Endothelial cell of umbilical vein (primary cell): ENCODE results near the gene TRAPPC3. TPM values are rescaled to one million over a fixed set of nuclear protein-coding genes. Genes with fewer than 3 reads are reported as not detected.

ENCODE experiments used
- BruUV-seq: library from RNA; stranded (reverse); fragments of 400-500 nt; replicated peaks from 2 replicates; lab custom pipeline; 2021; lab: Mats Ljungman, UMichigan
- CTCF ChIA-PET: fragments of 300-600, 350-600 bp; sonication (Branson Sonifier 250); formaldehyde crosslinking; loops from one replicate; lab custom pipeline; 2021; ENCODE audit warnings: antibody characterized with exemption, inconsistent platforms; lab: Charles Lee
- POLR2A ChIA-PET: fragments of 300-600, 350-600 bp; sonication (Branson Sonifier 250); formaldehyde crosslinking; loops from one replicate; lab custom pipeline; 2021; ENCODE audit warnings: antibody characterized with exemption, inconsistent platforms; lab: Charles Lee
- DNase-seq: peaks from one replicate; pipeline ENCODE4 v3.0.0-alpha.2; 2011; ENCODE audit warnings: low read depth, low spot score
- FAIRE-seq: peaks from 2 replicates; lab custom pipeline; 2011; peaks lifted over from hg19 to GRCh38; lab: Jason Lieb, UNC
- H2AFZ ChIP-seq: 2 replicates; pipeline ENCODE4 v1.6.0; 2012; ENCODE audit warnings: low read depth, low read length, control low read depth, inconsistent platforms
- H3K27ac ChIP-seq: 2 replicates; pipeline ENCODE4 v1.5.1; 2011; ENCODE audit warnings: low read depth, mild to moderate bottlenecking, control low read depth, low read length, moderate library complexity; ENCODE audit not compliant: insufficient read depth
- H3K27me3 ChIP-seq, 2 experiments: 2 replicates each; pipeline versions ENCODE4 v1.6.0 to v1.6.1; 2011; ENCODE audit warnings: low read length in 2 of 2, mixed read lengths in 1 of 2; ENCODE audit not compliant: control insufficient read depth in 2 of 2, insufficient read depth in 2 of 2
- H3K36me3 ChIP-seq, 2 experiments: 2 replicates in 1 of 2; 3 replicates in 1 of 2; pipeline ENCODE4 v1.5.1; 2011; ENCODE audit warnings: low read length in 2 of 2, mild to moderate bottlenecking in 1 of 2, moderate library complexity in 1 of 2; ENCODE audit not compliant: control insufficient read depth in 2 of 2, insufficient read depth in 2 of 2; ENCODE audit errors: extremely low read depth in 1 of 2
- H3K4me1 ChIP-seq: 3 replicates; pipeline ENCODE4 v1.5.1; 2011; ENCODE audit warnings: mild to moderate bottlenecking, low read length; ENCODE audit not compliant: control insufficient read depth, insufficient read depth; ENCODE audit errors: extremely low read depth
- H3K4me2 ChIP-seq: 2 replicates; pipeline ENCODE4 v1.6.1; 2011; ENCODE audit warnings: low read length, control low read depth, mixed read lengths; ENCODE audit not compliant: insufficient read depth
- H3K4me3 ChIP-seq, 3 experiments: fragments of 200-600 bp in 1 of 3; sonication (generic), shearing (Covaris generic) in 1 of 3; replicated peaks in 1 of 3; 2 replicates each; pipeline ENCODE4 v1.5.1; 2011 to 2016; ENCODE audit warnings: control low read depth in 3 of 3, low read length in 3 of 3, mild to moderate bottlenecking in 2 of 3, inconsistent platforms in 1 of 3, low read depth in 1 of 3, moderate library complexity in 1 of 3; ENCODE audit not compliant: insufficient read depth in 1 of 3
- H3K79me2 ChIP-seq: 2 replicates; pipeline ENCODE4 v1.6.0; 2012; ENCODE audit warnings: low read length, inconsistent platforms; ENCODE audit not compliant: control insufficient read depth, insufficient read depth
- H3K9ac ChIP-seq: replicated peaks from 2 replicates; pipeline ENCODE3; 2011; ENCODE audit warnings: low read length, control low read depth; ENCODE audit not compliant: insufficient read depth; ENCODE audit errors: extremely low read depth
- H3K9me1 ChIP-seq: replicated peaks from 3 replicates; pipeline ENCODE4 v1.6.0; 2011; ENCODE audit warnings: mild to moderate bottlenecking, low read length; ENCODE audit not compliant: control insufficient read depth, insufficient read depth; ENCODE audit errors: extremely low read depth
- H3K9me3 ChIP-seq: replicated peaks from 2 replicates; pipeline ENCODE4 v1.5.1; 2012; ENCODE audit warnings: low read length, inconsistent platforms; ENCODE audit not compliant: control insufficient read depth, insufficient read depth
- H4K20me1 ChIP-seq: replicated peaks from 2 replicates; pipeline ENCODE3; 2011; ENCODE audit warnings: mild to moderate bottlenecking, low read length; ENCODE audit not compliant: control insufficient read depth, insufficient read depth; ENCODE audit errors: extremely low read depth
- EZH2 ChIP-seq: IDR thresholded peaks from 2 replicates; pipeline ENCODE4 v1.6.1; 2012; ENCODE audit warnings: borderline replicate concordance, low read depth, mild to moderate bottlenecking, moderate library complexity, low read length, inconsistent platforms; ENCODE audit not compliant: severe bottlenecking
- FOS ChIP-seq: IDR thresholded peaks from 2 replicates; pipeline ENCODE4 v1.6.1; 2011; ENCODE audit warnings: mild to moderate bottlenecking, low read length, moderate library complexity, borderline replicate concordance; ENCODE audit not compliant: insufficient read depth
- GATA2 ChIP-seq: IDR thresholded peaks from 2 replicates; pipeline ENCODE4 v1.7.0; 2011; ENCODE audit warnings: low read depth, mild to moderate bottlenecking, moderate library complexity, mixed read lengths, low read length; ENCODE audit not compliant: insufficient read length, insufficient read depth
- JUN ChIP-seq: IDR thresholded peaks from 2 replicates; pipeline ENCODE4 v1.6.1; 2011; ENCODE audit warnings: borderline replicate concordance, low read depth; ENCODE audit not compliant: insufficient read length, insufficient read depth
- MYC ChIP-seq: IDR thresholded peaks from one replicate; pipeline ENCODE4 v1.6.1; 2011; ENCODE audit warnings: mild to moderate bottlenecking, low read depth, low read length
- POLR2A ChIP-seq: IDR thresholded peaks from 2 replicates; pipeline ENCODE4 v1.6.1; 2012; ENCODE audit warnings: low read depth, mild to moderate bottlenecking, control low read depth, low read length
- POLR2AphosphoS5 ChIP-seq: IDR thresholded peaks from 2 replicates; pipeline ENCODE4 v1.6.1; 2012; ENCODE audit warnings: low read depth, mild to moderate bottlenecking, control low read depth, low read length, moderate library complexity; ENCODE audit not compliant: insufficient read depth
- dilution Hi-C: fragments of 300-500 bp; cut with MboI; formaldehyde crosslinking; loops from one replicate; pipeline ENCODE4 v1.15.0; 2019; ENCODE audit warnings: low sequenced_read_pairs; ENCODE audit not compliant: extremely low pct_ligation_motif_present
- intact Hi-C: fragments of 100-400 bp; cut with micrococcal nuclease; formaldehyde crosslinking; loops from one replicate; pipeline ENCODE4 v1.10.0; 2022
- polyA plus RNA-seq, 4 experiments: library from polyadenylated mRNA; depleted of rRNA in 3 of 4; stranded (reverse) in 3 of 4; unstranded in 1 of 4; fragments of >200 nt; gene quantifications; 2 replicates each; pipeline versions ENCODE4 v1.2.1 to v1.2.3, GENCODE V29; 2011 to 2012; ENCODE audit warnings: missing spikeins in 1 of 4
- total RNA-seq: library from RNA; stranded (reverse); gene quantifications from 2 replicates; pipeline ENCODE4 v1.2.3, GENCODE V29; 2021
- TF ChIP-seq, protein P1 (sequence below), 2 donors: IDR thresholded peaks; 1 replicate in 1 of 2; 2 replicates in 1 of 2; pipeline ENCODE4 v1.5.1; 2011; ENCODE audit warnings: low read length in 2 of 2, mild to moderate bottlenecking in 2 of 2, moderate library complexity in 2 of 2, control low read depth in 1 of 2, inconsistent platforms in 1 of 2, low read depth in 1 of 2; ENCODE audit not compliant: insufficient read depth in 1 of 2; ENCODE audit errors: extremely low read depth in 1 of 2
- TF ChIP-seq, protein P2 (sequence below): IDR thresholded peaks from 2 replicates; pipeline ENCODE4 v1.6.1; 2011; ENCODE audit not compliant: insufficient read depth, insufficient read length

The TRAPPC3 gene
- total and polyA plus RNA-seq, 2 donors (not counting 3 experiments of a cell fraction or from before 2014, with no cell fraction given): 93.4 to 125 TPM

DNA sequence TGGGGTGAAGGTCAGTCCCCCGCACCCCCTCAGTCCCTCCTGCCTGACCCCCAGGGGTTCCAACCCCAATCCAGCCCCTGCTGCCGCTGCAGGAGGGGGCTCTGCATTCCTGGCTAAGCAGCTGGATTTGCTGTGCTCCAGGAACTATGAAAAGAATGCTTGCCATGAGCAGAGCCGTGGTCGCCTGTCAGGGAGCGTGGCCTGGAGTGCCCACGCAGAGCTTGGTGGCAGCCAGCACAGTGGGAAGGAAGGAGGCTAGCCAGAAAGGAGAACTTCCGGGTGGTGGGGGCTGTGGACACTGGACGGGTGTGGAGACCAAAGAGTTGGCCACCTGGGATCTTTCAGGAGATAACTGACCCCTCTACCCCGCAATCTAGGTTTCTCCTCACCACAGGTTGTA, 29.8 kb downstream of the TRAPPC3 start:
- DNase-seq: no peak
- ChIA-PET CTCF (interaction anchor here (0.7 to 1.9 kb wide), 6 partner anchors 9 to 166 kb away, joined by 3 to 15 read pairs (median 4); no protein-coding TSS in a partner anchor), POLR2A (interaction anchor here (1.6 kb wide), 1 partner anchor 8 kb away, joined by 3 read pairs; no protein-coding TSS in a partner anchor)
- Histone ChIP-seq H3K9me1 (no peaks in the 10 kb centered on the region), H3K4me2 (no peak overlapping the region), H2AFZ (no peak overlapping the region), H3K9me3 (no peaks in the 10 kb centered on the region), H3K4me1 (no peaks in the 10 kb centered on the region), H3K27me3 (peaks cover 2 to 3% of the 10 kb centered on the region in 2 experiments), H4K20me1 (no peaks in the 10 kb centered on the region), H3K27ac (no peak overlapping the region), H3K4me3 (no peak overlapping the region), H3K79me2 (no peaks in the 10 kb centered on the region), H3K36me3 (no peaks in the 10 kb centered on the region), H3K9ac (no peak overlapping the region)
- intact Hi-C loops (no loop called here), dilution Hi-C loops (no loop called here)
- TF ChIP-seq MYC (no peak), EZH2 (no peak), POLR2AphosphoS5 (no peak), POLR2A (no peak), JUN (no peak), FOS (no peak), GATA2 (no peak)
- TF ChIP-seq, protein P1, sequence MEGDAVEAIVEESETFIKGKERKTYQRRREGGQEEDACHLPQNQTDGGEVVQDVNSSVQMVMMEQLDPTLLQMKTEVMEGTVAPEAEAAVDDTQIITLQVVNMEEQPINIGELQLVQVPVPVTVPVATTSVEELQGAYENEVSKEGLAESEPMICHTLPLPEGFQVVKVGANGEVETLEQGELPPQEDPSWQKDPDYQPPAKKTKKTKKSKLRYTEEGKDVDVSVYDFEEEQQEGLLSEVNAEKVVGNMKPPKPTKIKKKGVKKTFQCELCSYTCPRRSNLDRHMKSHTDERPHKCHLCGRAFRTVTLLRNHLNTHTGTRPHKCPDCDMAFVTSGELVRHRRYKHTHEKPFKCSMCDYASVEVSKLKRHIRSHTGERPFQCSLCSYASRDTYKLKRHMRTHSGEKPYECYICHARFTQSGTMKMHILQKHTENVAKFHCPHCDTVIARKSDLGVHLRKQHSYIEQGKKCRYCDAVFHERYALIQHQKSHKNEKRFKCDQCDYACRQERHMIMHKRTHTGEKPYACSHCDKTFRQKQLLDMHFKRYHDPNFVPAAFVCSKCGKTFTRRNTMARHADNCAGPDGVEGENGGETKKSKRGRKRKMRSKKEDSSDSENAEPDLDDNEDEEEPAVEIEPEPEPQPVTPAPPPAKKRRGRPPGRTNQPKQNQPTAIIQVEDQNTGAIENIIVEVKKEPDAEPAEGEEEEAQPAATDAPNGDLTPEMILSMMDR (IDR thresholded peaks at IDR 0.05; ENCODE audit: extremely low read depth in 1 of 2, insufficient read depth in 1 of 2, low read depth in 1 of 2, low read length in 2 of 2): no peak
- TF ChIP-seq, protein P2, sequence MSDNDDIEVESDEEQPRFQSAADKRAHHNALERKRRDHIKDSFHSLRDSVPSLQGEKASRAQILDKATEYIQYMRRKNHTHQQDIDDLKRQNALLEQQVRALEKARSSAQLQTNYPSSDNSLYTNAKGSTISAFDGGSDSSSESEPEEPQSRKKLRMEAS: no peak
- BruUV-seq: no TSS peak
- no peak for FAIRE-seq
